ENCODE measurements around the gene CRTAC1.

- no peak for TF ChIP-seq CTCF (IDR thresholded peaks at IDR 0.05)
- no peak for TF ChIP-seq PBX3 (IDR thresholded peaks at IDR 0.05)
These were observed 1.0 kb downstream of the CRTAC1 start for GRCh38 chr10:98029149-98030092.
